ENCODE results near the gene INTS6.

- TF ChIP-seq POLR2A (IDR thresholded peaks at IDR 0.05) (no peak), POLR2AphosphoS5 (IDR thresholded peaks at IDR 0.05) (no peak), CTCF (IDR thresholded peaks at IDR 0.05) (no peak)
Measured at GRCh38 chr13:51495316-51495715, 42.5 kb upstream of the INTS6 start.
